ENCODE data around the gene RBFOX1.

Gene RBFOX1

DNA sequence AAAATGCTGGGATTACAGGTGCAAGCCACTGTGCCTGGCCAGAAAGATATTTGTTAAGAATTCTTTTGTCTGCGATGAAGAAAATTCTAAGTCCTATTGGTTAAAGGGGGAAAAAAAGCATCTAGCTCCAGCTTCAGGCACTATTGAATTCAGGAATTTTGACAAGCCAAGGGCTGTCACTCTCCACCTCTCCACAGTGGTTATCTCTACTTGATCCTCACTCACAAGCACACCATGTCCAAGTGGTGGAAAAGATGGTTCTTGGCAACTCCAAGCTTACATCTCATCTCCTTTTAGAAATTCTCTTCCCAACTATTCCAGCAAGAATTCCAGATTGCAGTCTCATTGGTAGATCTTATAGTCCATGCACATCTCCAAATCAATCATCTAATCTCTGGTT lies 7.1 kb downstream of the RBFOX1 start:
- TF ChIP-seq, protein P1, sequence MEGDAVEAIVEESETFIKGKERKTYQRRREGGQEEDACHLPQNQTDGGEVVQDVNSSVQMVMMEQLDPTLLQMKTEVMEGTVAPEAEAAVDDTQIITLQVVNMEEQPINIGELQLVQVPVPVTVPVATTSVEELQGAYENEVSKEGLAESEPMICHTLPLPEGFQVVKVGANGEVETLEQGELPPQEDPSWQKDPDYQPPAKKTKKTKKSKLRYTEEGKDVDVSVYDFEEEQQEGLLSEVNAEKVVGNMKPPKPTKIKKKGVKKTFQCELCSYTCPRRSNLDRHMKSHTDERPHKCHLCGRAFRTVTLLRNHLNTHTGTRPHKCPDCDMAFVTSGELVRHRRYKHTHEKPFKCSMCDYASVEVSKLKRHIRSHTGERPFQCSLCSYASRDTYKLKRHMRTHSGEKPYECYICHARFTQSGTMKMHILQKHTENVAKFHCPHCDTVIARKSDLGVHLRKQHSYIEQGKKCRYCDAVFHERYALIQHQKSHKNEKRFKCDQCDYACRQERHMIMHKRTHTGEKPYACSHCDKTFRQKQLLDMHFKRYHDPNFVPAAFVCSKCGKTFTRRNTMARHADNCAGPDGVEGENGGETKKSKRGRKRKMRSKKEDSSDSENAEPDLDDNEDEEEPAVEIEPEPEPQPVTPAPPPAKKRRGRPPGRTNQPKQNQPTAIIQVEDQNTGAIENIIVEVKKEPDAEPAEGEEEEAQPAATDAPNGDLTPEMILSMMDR (IDR thresholded peaks at IDR 0.05; ENCODE audit: control insufficient read depth, extremely low read depth, insufficient read depth), result no peak
- no peak overlapping the region for H3K4me3 ChIP-seq (ENCODE audit: low read depth, low read length)

DNA sequence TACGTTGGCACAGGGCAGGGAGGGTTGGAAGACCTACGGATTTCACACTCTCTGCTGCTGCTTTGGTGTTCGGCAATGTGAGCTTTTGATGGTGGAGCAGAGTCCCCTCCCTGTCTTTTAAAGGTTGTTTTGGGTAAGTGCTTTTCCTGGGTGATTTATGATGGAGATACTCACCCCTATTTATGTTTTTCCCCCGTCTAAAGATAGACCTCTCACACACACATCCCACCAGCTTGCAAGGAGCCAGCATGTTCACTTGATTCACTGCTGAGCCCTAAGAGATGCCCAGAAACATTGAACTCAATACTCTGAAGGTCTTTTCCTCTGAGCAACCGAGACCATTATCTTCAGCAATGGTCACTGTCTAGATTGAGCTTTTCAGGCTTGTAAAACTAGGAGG lies 8.3 kb downstream of the RBFOX1 start:
- DNase-seq (ENCODE audit: low read depth), result no peak
- H3K4me3 ChIP-seq (ENCODE audit: low read depth, low read length), result no peak overlapping the region
- TF ChIP-seq, protein P1 (IDR thresholded peaks at IDR 0.05; ENCODE audit: control insufficient read depth, extremely low read depth, insufficient read depth), result no peak

More for the DNA sequence above, 7.1 kb downstream of the RBFOX1 start:
- DNase-seq (ENCODE audit: low read depth), result no peak

DNA sequence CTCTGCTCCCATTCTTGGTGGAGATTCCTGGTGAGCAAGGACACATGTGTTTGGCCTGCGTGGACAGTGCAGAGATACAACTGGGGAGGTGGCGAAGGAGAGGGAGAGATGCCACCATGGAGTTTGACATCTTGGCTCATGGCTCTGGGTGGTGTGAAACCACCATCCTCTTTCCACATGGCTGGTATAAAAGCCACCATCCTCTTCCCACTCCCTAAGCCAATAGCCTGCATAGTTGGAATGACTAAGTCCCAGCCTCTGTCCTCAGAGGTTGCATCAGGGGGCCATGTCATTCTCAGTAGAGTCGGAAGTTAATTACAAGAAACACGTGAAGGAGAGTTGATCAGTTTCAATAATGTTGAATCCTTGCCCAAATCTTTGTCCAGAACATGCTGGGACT lies 10.0 kb downstream of the RBFOX1 start:
- TF ChIP-seq, protein P1 (IDR thresholded peaks at IDR 0.05; ENCODE audit: control insufficient read depth, extremely low read depth, insufficient read depth), result no peak
- no peak overlapping the region for H3K4me3 ChIP-seq (ENCODE audit: low read depth, low read length)
- no peak for DNase-seq (ENCODE audit: low read depth)

DNA sequence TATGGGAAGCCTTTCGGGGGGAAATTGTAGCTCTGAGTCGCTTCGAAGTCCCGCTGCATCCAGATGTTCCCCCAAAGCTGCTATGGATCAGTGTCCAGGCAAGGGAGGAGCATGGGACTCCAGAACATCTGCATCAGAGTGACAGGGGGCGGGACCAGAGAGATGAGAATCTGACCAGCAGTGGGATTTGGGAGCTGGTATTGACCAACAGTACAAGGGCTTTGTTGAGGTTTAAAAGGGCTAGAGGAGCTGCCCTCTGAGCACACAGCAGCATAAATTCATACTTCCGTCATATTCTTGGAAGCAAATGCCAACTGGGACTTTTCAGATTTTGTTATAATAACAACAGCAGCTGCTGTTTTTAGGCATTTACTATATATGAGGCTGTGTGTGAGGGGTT lies 10.6 kb downstream of the RBFOX1 start:
- TF ChIP-seq, protein P1 (IDR thresholded peaks at IDR 0.05; ENCODE audit: control insufficient read depth, extremely low read depth, insufficient read depth), result no peak
- no peak overlapping the region for H3K4me3 ChIP-seq (ENCODE audit: low read depth, low read length)
- DNase-seq (ENCODE audit: low read depth), result no peak

DNA sequence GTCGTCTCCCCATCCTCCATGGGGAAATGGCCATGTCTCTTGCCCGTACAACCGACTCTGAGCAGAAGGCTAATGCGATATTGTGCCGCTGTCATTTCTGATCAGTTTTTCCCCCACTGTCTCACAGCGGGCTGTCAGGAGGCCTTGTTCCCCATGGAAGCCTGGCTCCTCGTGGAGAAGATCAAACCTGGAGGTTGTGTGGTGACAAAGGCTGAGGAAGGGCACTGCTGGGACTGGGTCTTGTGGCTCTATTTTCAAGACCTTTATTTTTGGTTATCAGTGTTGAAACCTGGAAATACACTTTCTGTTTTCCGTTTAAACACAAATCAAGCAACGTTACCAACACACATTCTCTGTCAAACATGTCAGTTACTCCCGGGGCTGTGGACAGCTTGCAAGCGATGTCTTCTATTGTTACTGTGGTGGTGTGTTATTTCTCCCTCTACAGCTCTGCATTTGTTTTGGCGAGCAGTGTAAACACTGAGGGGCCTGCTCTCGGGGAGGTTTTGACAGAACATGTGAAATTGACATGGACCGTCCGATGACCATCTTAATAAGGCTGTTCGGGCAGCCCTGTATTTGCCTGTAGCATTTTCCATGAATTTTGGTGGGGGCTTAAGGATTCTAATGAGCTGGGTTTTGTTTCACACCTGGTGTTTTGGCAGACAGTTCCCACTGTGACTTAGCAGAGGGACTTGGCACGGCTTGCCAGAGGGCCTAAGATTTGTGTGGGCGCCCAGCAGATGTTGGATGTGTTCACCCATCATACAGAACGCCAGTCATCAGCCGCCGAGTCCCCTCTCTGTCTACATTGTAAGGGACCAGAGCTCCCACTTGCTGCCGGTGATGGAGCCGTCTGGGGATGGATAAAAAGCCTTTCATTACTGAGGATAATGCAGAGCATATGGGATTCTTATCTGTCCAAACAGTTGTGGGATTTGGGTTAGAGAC lies 12.5 kb downstream of the RBFOX1 start:
- H3K4me3 ChIP-seq (ENCODE audit: low read depth, low read length), result no peak overlapping the region
- TF ChIP-seq, protein P1 (IDR thresholded peaks at IDR 0.05; ENCODE audit: control insufficient read depth, extremely low read depth, insufficient read depth), result no peak
- no peak for DNase-seq (ENCODE audit: low read depth)

DNA sequence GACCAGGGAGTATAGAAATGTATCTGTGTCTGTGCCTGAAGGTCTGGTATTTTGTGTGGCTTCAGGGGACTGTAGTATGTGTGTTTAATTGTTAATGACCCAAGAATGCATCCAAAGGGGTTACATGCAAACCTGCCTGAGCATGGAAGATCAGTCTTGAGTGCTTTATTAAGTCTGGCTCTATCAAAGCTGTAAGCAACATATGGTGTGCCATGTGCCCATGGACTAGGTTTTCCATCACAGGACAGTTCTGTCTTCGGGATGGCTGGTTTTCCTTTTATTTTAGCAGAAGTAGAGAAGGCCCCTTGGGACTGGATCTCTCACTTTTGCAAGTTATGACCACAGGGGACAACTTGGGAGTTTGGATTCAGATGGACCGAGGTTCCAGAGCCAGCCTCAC lies 18.2 kb downstream of the RBFOX1 start:
- DNase-seq (ENCODE audit: low read depth), result no peak
- TF ChIP-seq, protein P1 (IDR thresholded peaks at IDR 0.05; ENCODE audit: control insufficient read depth, extremely low read depth, insufficient read depth), result no peak
- H3K4me3 ChIP-seq (ENCODE audit: low read depth, low read length), result no peak overlapping the region

All from LNCaP clone FGC (cell line).